GM18505 (cell line): ENCODE measurements around the gene XPNPEP1.
"Not testable (repeated sequence)": the region's sequence is repeated elsewhere in the genome, so short reads cannot be mapped to it uniquely, and the experiment has no call there.

ENCODE experiments used
- ATAC-seq: cut with Tn5 transposase; IDR thresholded peaks from one replicate; pipeline ENCODE4 v1.9.1; 2021; ENCODE audit not compliant: unreplicated experiment
- POLR2A ChIP-seq: IDR thresholded peaks from 4 replicates; pipeline ENCODE4 v1.6.1; 2011; ENCODE audit warnings: borderline replicate concordance; ENCODE audit not compliant: insufficient read depth, insufficient read length; ENCODE audit errors: extremely low read depth

Gene XPNPEP1

GRCh38 chr10:109924967-109925620 is 1.8 kb upstream of the XPNPEP1 start:
- no peak for ATAC-seq
- TF ChIP-seq POLR2A: no peak

- no peak for ATAC-seq
- no peak for TF ChIP-seq POLR2A
Observed at GRCh38 chr10:109924087-109924486, 776 bp upstream of the XPNPEP1 start.

- no peak for ATAC-seq
- TF ChIP-seq POLR2A: no peak
Observed at GRCh38 chr10:109922358-109922975, 844 bp downstream of the XPNPEP1 start.

GRCh38 chr10:109920016-109920415 is 3.3 kb downstream of the XPNPEP1 start:
- TF ChIP-seq POLR2A: no peak
- no peak for ATAC-seq

GRCh38 chr10:109919220-109919619 is 4.1 kb downstream of the XPNPEP1 start:
- no peak for TF ChIP-seq POLR2A
- ATAC-seq: no peak

- not testable (repeated sequence) for ATAC-seq
Observed at GRCh38 chr10:109918707-109919106, 4.6 kb downstream of the XPNPEP1 start.

GRCh38 chr10:109915566-109915965 is 7.7 kb downstream of the XPNPEP1 start:
- no peak for ATAC-seq
- TF ChIP-seq POLR2A: no peak

- ATAC-seq: no peak
- TF ChIP-seq POLR2A: no peak
Observed at GRCh38 chr10:109914966-109915365, 8.3 kb downstream of the XPNPEP1 start.

- TF ChIP-seq POLR2A: no peak
- no peak for ATAC-seq
Observed at GRCh38 chr10:109913306-109913892, 9.9 kb downstream of the XPNPEP1 start.

- ATAC-seq: peak; percentile 73
- TF ChIP-seq POLR2A: no peak
Observed at GRCh38 chr10:109912335-109913281, 10.7 kb downstream of the XPNPEP1 start.

- no peak for TF ChIP-seq POLR2A
- no peak for ATAC-seq
Observed at GRCh38 chr10:109911903-109912302, 11.4 kb downstream of the XPNPEP1 start.

- no peak for ATAC-seq
- TF ChIP-seq POLR2A: no peak
Observed at GRCh38 chr10:109906316-109906715, 17.0 kb downstream of the XPNPEP1 start.

GRCh38 chr10:109904397-109904796 is 18.9 kb downstream of the XPNPEP1 start:
- no peak for ATAC-seq
- TF ChIP-seq POLR2A: no peak

- ATAC-seq: no peak
- no peak for TF ChIP-seq POLR2A
Observed at GRCh38 chr10:109902992-109903947, 20.0 kb downstream of the XPNPEP1 start.
